IMR-90 (cell line): Measurements from ENCODE around the gene NUBPL. TPM values are rescaled to one million over a fixed set of nuclear protein-coding genes. Genes with fewer than 3 reads are reported as not detected.

Source experiments
- ATAC-seq: fragments of 200-7000 bp; cut with Tn5 transposase; 2 replicates; pipeline ENCODE4 v1.9.1; 2020; ENCODE audit warnings: low read depth, mild to moderate bottlenecking, moderate library complexity
- BruUV-seq: library from RNA; stranded (reverse); fragments of 400-500 nt; replicated peaks from 2 replicates; lab custom pipeline; 2021; lab: Mats Ljungman, UMichigan
- CTCF ChIA-PET: fragments of 300-600 bp; formaldehyde crosslinking; extraction: SDS; loops from one replicate; lab custom pipeline; 2021; ENCODE audit warnings: antibody characterized with exemption; lab: Yijun Ruan, JAX
- POLR2A ChIA-PET: fragments of 300-600 bp; sonication (Branson Sonifier 250); formaldehyde crosslinking; loops from one replicate; lab custom pipeline; 2022; ENCODE audit warnings: antibody characterized with exemption; ENCODE audit not compliant: unreplicated experiment; lab: Charles Lee
- DNase-seq: peaks from one replicate; pipeline ENCODE4 v3.0.0; 2013
- H2AFZ ChIP-seq: replicated peaks from 2 replicates; pipeline ENCODE3; 2013; ENCODE audit warnings: low read length, mild to moderate bottlenecking; ENCODE audit not compliant: poor library complexity
- H2AK5ac ChIP-seq: 2 replicates; pipeline ENCODE4 v1.6.1; 2013; ENCODE audit warnings: low read depth, low read length, inconsistent platforms
- H2AK9ac ChIP-seq: replicated peaks from 2 replicates; pipeline ENCODE3; 2013; ENCODE audit warnings: mild to moderate bottlenecking, low read depth, low read length, moderate library complexity; ENCODE audit not compliant: poor library complexity
- H2BK120ac ChIP-seq: 2 replicates; pipeline ENCODE4 v1.6.1; 2013; ENCODE audit warnings: low read depth, low read length, inconsistent platforms
- H2BK15ac ChIP-seq: 3 replicates; pipeline ENCODE4 v1.6.1; 2013; ENCODE audit warnings: low read depth, low read length, inconsistent platforms
- H2BK20ac ChIP-seq: 2 replicates; pipeline ENCODE4 v1.6.1; 2013; ENCODE audit warnings: low read depth, mild to moderate bottlenecking, inconsistent platforms, low read length, moderate library complexity
- H2BK5ac ChIP-seq: 2 replicates; pipeline ENCODE4 v1.6.1; 2013; ENCODE audit warnings: mild to moderate bottlenecking, low read depth, low read length, inconsistent platforms; ENCODE audit not compliant: poor library complexity, severe bottlenecking
- H3K14ac ChIP-seq: replicated peaks from 2 replicates; pipeline ENCODE4 v1.6.1; 2013; ENCODE audit warnings: low read depth, low read length, inconsistent platforms
- H3K18ac ChIP-seq: 2 replicates; pipeline ENCODE4 v1.6.1; 2013; ENCODE audit warnings: low read depth, low read length, control low read depth
- H3K23ac ChIP-seq: 2 replicates; pipeline ENCODE4 v1.6.1; 2013; ENCODE audit warnings: low read depth, low read length, inconsistent platforms
- H3K27ac ChIP-seq: 2 replicates; pipeline ENCODE4 v1.5.1; 2013; ENCODE audit warnings: mild to moderate bottlenecking, control low read depth, low read length; ENCODE audit not compliant: insufficient read depth
- H3K27me3 ChIP-seq: 2 replicates; pipeline ENCODE4 v1.6.1; 2013; ENCODE audit warnings: low read length; ENCODE audit not compliant: control insufficient read depth, insufficient read depth
- H3K36me3 ChIP-seq: 2 replicates; pipeline ENCODE4 v1.6.1; 2013; ENCODE audit warnings: low read length, mixed read lengths; ENCODE audit not compliant: control insufficient read depth, insufficient read depth
- H3K4ac ChIP-seq: 2 replicates; pipeline ENCODE4 v1.6.1; 2013; ENCODE audit warnings: low read depth, low read length, inconsistent platforms
- H3K4me1 ChIP-seq: 2 replicates; pipeline ENCODE4 v1.6.1; 2013; ENCODE audit warnings: low read length, mixed read lengths; ENCODE audit not compliant: control insufficient read depth, insufficient read depth
- H3K4me2 ChIP-seq: 2 replicates; pipeline ENCODE4 v1.6.1; 2013; ENCODE audit warnings: low read depth, mild to moderate bottlenecking, control low read depth, low read length, moderate library complexity
- H3K4me3 ChIP-seq: 2 replicates; pipeline ENCODE4 v1.5.1; 2013; ENCODE audit warnings: low read depth, mild to moderate bottlenecking, control low read depth, low read length, moderate library complexity; ENCODE audit not compliant: insufficient read depth
- H3K56ac ChIP-seq: 2 replicates; pipeline ENCODE4 v1.6.1; 2013; ENCODE audit warnings: low read length, inconsistent platforms; ENCODE audit not compliant: insufficient read depth; ENCODE audit errors: extremely low read depth
- H3K79me1 ChIP-seq, 2 experiments: 2 replicates each; pipeline ENCODE4 v1.6.1; 2013; ENCODE audit warnings: low read length in 2 of 2, inconsistent platforms in 1 of 2, low read depth in 1 of 2
- H3K9ac ChIP-seq: 2 replicates; pipeline ENCODE4 v1.6.1; 2013; ENCODE audit warnings: low read depth, low read length, control low read depth
- H3K9me1 ChIP-seq: 2 replicates; pipeline ENCODE4 v1.6.1; 2013; ENCODE audit warnings: low read length, inconsistent platforms; ENCODE audit not compliant: insufficient read depth
- H3K9me3 ChIP-seq: 2 replicates; pipeline ENCODE4 v1.6.1; 2013; ENCODE audit warnings: low read length; ENCODE audit not compliant: control insufficient read depth, insufficient read depth
- H4K20me1 ChIP-seq: 2 replicates; pipeline ENCODE4 v1.6.1; 2013; ENCODE audit warnings: low read length, inconsistent platforms; ENCODE audit not compliant: insufficient read depth
- H4K5ac ChIP-seq: 2 replicates; pipeline ENCODE4 v1.6.1; 2013; ENCODE audit warnings: mild to moderate bottlenecking, low read depth, low read length, control low read depth
- H4K8ac ChIP-seq, 2 experiments: 2 replicates each; pipeline ENCODE4 v1.6.1; 2013; ENCODE audit warnings: low read depth in 2 of 2, low read length in 2 of 2, control low read depth in 1 of 2, inconsistent platforms in 1 of 2
- H4K91ac ChIP-seq: 2 replicates; pipeline ENCODE4 v1.6.1; 2013; ENCODE audit warnings: low read depth, low read length, inconsistent platforms; ENCODE audit not compliant: insufficient read depth
- ELK1 ChIP-seq: fragments of 150-350 bp; IDR thresholded peaks from 2 replicates; pipeline ENCODE4 v1.6.1; 2016; ENCODE audit warnings: low read depth, mild to moderate bottlenecking, low read length, moderate library complexity, borderline replicate concordance
- RAD21 ChIP-seq: IDR thresholded peaks from 2 replicates; pipeline ENCODE4 v1.6.1; 2012; ENCODE audit warnings: low read length, improper control_type of control experiment
- WGBS, 2 experiments: methylation state at CpG; one replicate each; pipeline versions ENCODE4 v1.1.5 to v1.1.7; 2013; ENCODE audit warnings: missing lambda C conversion rate in 2 of 2; ENCODE audit not compliant: insufficient read length in 1 of 2; ENCODE audit errors: extremely low coverage in 2 of 2; 5-methylcytosine and 5-hydroxymethylcytosine counted together
- dilution Hi-C: fragments of 300-500 bp; cut with HindIII; formaldehyde crosslinking; loops from one replicate; pipeline ENCODE4 v1.14.3; 2018; ENCODE audit warnings: low sequenced_read_pairs; ENCODE audit not compliant: unreplicated experiment
- in situ Hi-C: fragments of 300-500 bp; cut with MboI; formaldehyde crosslinking; loops from 3 replicates; pipeline ENCODE4 v1.14.3; 2019; ENCODE audit warnings: low sequenced_read_pairs, inconsistent platforms, mixed read lengths
- intact Hi-C: fragments of 100-400 bp; cut with micrococcal nuclease; formaldehyde crosslinking; loops from 2 replicates; pipeline ENCODE4 v1.10.0; 2022
- polyA plus RNA-seq, 3 experiments: library from polyadenylated mRNA; depleted of rRNA; stranded (reverse); fragments of >200 nt; gene quantifications; 2 replicates each; pipeline ENCODE4 v1.2.3, GENCODE V29; 2012; ENCODE audit warnings: low replicate concordance in 1 of 3
- total RNA-seq: library from RNA; depleted of rRNA; stranded (reverse); fragments of >200 nt; gene quantifications from 2 replicates; pipeline ENCODE4 v1.2.3, GENCODE V29; 2012

The NUBPL gene
- total and polyA plus RNA-seq, 2 of the 4 experiments (the other 2 are of a cell fraction), result 5.4 to 11.5 TPM

GRCh38 chr14:31763041-31763440 lies 201.8 kb downstream of the NUBPL start:
- BruUV-seq, result no TSS peak
- in situ Hi-C loops, result no loop called here

More at GRCh38 chr14:31763041-31763440, 201.8 kb downstream of the NUBPL start:
- no peak overlapping the region for H2AK5ac ChIP-seq
- ChIA-PET CTCF (no interaction called here), POLR2A (no interaction called here)
- no CpG with 5 or more reads among the region's 1 CpG for WGBS, 2 experiments
- no peak overlapping the region for H3K23ac ChIP-seq
- DNase-seq, result no peak
- H4K8ac ChIP-seq, result no peak overlapping the region
- no peak overlapping the region for H3K56ac ChIP-seq
- H3K4me3 ChIP-seq, result no peak overlapping the region
- H4K91ac ChIP-seq, result no peak overlapping the region
- intact Hi-C loops (no loop called here), dilution Hi-C loops (no loop called here)
- H3K4ac ChIP-seq, result no peak overlapping the region
- H2BK5ac ChIP-seq, result no peak overlapping the region
- H3K27ac ChIP-seq, result no peak overlapping the region
- no peak overlapping the region for H2BK120ac ChIP-seq
- no peaks in the 10 kb centered on the region for H3K9me1 ChIP-seq
- no peaks in the 10 kb centered on the region for H3K79me1 ChIP-seq
- no peaks in the 10 kb centered on the region for H3K36me3 ChIP-seq
- H3K9me3 ChIP-seq, result no peaks in the 10 kb centered on the region
- H4K20me1 ChIP-seq, result no peaks in the 10 kb centered on the region
- H4K5ac ChIP-seq, result no peak overlapping the region
- no peak overlapping the region for H3K9ac ChIP-seq
- H3K4me1 ChIP-seq, result no peaks in the 10 kb centered on the region
- no peak overlapping the region for H2AFZ ChIP-seq
- no peak overlapping the region for H3K18ac ChIP-seq
- H3K27me3 ChIP-seq, result no peaks in the 10 kb centered on the region
- no peak overlapping the region for H2AK9ac ChIP-seq
- no peak overlapping the region for H2BK20ac ChIP-seq
- no peak for ATAC-seq
- TF ChIP-seq RAD21 (no peak), ELK1 (no peak)
- no peak overlapping the region for H2BK15ac ChIP-seq
- no peak overlapping the region for H3K4me2 ChIP-seq
- no peak overlapping the region for H3K14ac ChIP-seq
